ENCODE results near the gene ZNF804A. TPM values are rescaled to one million over a fixed set of nuclear protein-coding genes. Genes with fewer than 3 reads are reported as not detected.
A peak's percentile ranks its signal among the peaks of the same experiment; 100 is the strongest.

The ZNF804A gene
- total and polyA plus RNA-seq, 4 donors = 3.7 to 15.7 (median 13.0) TPM

DNA sequence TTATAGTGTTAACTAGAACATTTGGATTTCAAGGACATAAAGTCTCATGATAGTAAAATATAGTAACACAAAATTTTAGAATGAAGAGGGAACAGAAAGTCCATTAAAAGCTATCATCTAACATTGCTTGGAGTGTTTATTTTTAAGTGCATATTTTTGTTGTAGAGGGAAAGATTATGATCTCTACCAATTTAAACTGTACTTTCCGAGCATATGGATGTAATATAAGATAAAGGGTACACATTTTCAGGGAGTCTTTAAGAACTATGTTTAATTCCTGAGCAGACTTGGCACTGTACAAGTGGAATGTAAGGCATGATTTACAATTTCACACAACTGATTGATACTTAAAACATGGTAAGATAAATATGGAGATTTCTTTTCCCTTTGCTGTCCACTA is 34.2 kb upstream of the ZNF804A start:
- H3K9me3 ChIP-seq (ENCODE audit: control insufficient read depth, insufficient read depth, low read length) = no peaks in the 10 kb centered on the region
- H3K4me3 ChIP-seq (ENCODE audit: low read depth, low read length) = no peak overlapping the region
- no peaks in the 10 kb centered on the region for H3K36me3 ChIP-seq (ENCODE audit: control insufficient read depth, insufficient read depth, low read length)
- no peaks in the 10 kb centered on the region for H3K27me3 ChIP-seq (ENCODE audit: control insufficient read depth, insufficient read depth, low read length)
- DNase-seq (ENCODE audit: low read depth in 4 of 6, low spot score in 6 of 6) = no peak
- no CpG with 5 or more reads among the region's 1 CpG for WGBS (ENCODE audit: insufficient coverage)
- H3K27ac ChIP-seq (ENCODE audit: low read depth, low read length) = no peak overlapping the region
- no peaks in the 10 kb centered on the region for H3K4me1 ChIP-seq (ENCODE audit: control insufficient read depth, insufficient read depth, low read length)

GRCh38 chr2:184566716-184567115 is 31.6 kb upstream of the ZNF804A start:
- WGBS (ENCODE audit: insufficient coverage) = no CpG with 5 or more reads among the region's 3 CpGs
- H3K36me3 ChIP-seq (ENCODE audit: control insufficient read depth, insufficient read depth, low read length) = no peaks in the 10 kb centered on the region
- H3K9me3 ChIP-seq (ENCODE audit: control insufficient read depth, insufficient read depth, low read length) = no peaks in the 10 kb centered on the region
- no peak overlapping the region for H3K27ac ChIP-seq (ENCODE audit: low read depth, low read length)
- H3K4me3 ChIP-seq (ENCODE audit: low read depth, low read length) = no peak overlapping the region
- H3K27me3 ChIP-seq (ENCODE audit: control insufficient read depth, insufficient read depth, low read length) = no peaks in the 10 kb centered on the region
- DNase-seq (ENCODE audit: low read depth in 4 of 6, low spot score in 6 of 6) = no peak
- no peaks in the 10 kb centered on the region for H3K4me1 ChIP-seq (ENCODE audit: control insufficient read depth, insufficient read depth, low read length)

GRCh38 chr2:184577056-184577455 is 21.3 kb upstream of the ZNF804A start:
- no peaks in the 10 kb centered on the region for H3K36me3 ChIP-seq (ENCODE audit: control insufficient read depth, insufficient read depth, low read length)
- H3K27ac ChIP-seq (ENCODE audit: low read depth, low read length) = no peak overlapping the region
- no peaks in the 10 kb centered on the region for H3K4me1 ChIP-seq (ENCODE audit: control insufficient read depth, insufficient read depth, low read length)
- H3K4me3 ChIP-seq (ENCODE audit: low read depth, low read length) = no peak overlapping the region
- WGBS (ENCODE audit: insufficient coverage) = no CpG with 5 or more reads among the region's 1 CpG
- H3K27me3 ChIP-seq (ENCODE audit: control insufficient read depth, insufficient read depth, low read length) = no peaks in the 10 kb centered on the region
- no peak for DNase-seq (ENCODE audit: low read depth in 4 of 6, low spot score in 6 of 6)
- no peaks in the 10 kb centered on the region for H3K9me3 ChIP-seq (ENCODE audit: control insufficient read depth, insufficient read depth, low read length)

DNA sequence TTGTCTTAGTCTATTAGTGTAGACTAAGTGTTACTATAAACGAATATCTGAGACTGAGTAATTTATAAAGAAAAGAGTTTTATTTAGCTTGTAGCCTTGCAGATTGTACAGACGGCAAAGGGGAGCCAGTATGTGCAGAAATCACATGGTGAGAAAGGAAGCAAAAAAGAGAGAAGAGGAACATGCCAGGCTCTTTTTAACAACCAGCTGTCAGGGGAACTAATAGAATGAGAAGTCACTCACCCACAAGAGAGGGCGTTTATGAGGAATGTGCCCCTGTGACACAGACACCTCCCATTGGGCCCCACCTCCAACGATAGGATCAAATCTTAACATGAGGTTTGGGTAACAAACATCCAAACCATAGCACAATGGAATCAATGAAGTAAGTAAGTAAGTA is 20.6 kb upstream of the ZNF804A start:
- Histone ChIP-seq H3K4me3 (ENCODE audit: low read depth, low read length) (no peak overlapping the region), H3K36me3 (ENCODE audit: control insufficient read depth, insufficient read depth, low read length) (no peaks in the 10 kb centered on the region), H3K4me1 (ENCODE audit: control insufficient read depth, insufficient read depth, low read length) (no peaks in the 10 kb centered on the region), H3K27ac (ENCODE audit: low read depth, low read length) (no peak overlapping the region), H3K27me3 (ENCODE audit: control insufficient read depth, insufficient read depth, low read length) (no peaks in the 10 kb centered on the region), H3K9me3 (ENCODE audit: control insufficient read depth, insufficient read depth, low read length) (no peaks in the 10 kb centered on the region)
- DNase-seq (ENCODE audit: low read depth in 4 of 6, low spot score in 6 of 6) = no peak
- 63% methylated on average over 2 of the region's 4 CpGs for WGBS (ENCODE audit: insufficient coverage)

- H3K4me1 ChIP-seq (ENCODE audit: control insufficient read depth, insufficient read depth, low read length) = no peaks in the 10 kb centered on the region
- no peaks in the 10 kb centered on the region for H3K27me3 ChIP-seq (ENCODE audit: control insufficient read depth, insufficient read depth, low read length)
- no CpG with 5 or more reads among the region's 4 CpGs for WGBS (ENCODE audit: insufficient coverage)
- no peak for DNase-seq (ENCODE audit: low read depth in 4 of 6, low spot score in 6 of 6)
- H3K27ac ChIP-seq (ENCODE audit: low read depth, low read length) = no peak overlapping the region
- no peaks in the 10 kb centered on the region for H3K36me3 ChIP-seq (ENCODE audit: control insufficient read depth, insufficient read depth, low read length)
- no peak overlapping the region for H3K4me3 ChIP-seq (ENCODE audit: low read depth, low read length)
- H3K9me3 ChIP-seq (ENCODE audit: control insufficient read depth, insufficient read depth, low read length) = no peaks in the 10 kb centered on the region
These were observed 19.1 kb upstream of the ZNF804A start for GRCh38 chr2:184579226-184579625.

- H3K4me3 ChIP-seq (ENCODE audit: low read depth, low read length) = no peak overlapping the region
- no peaks in the 10 kb centered on the region for H3K27me3 ChIP-seq (ENCODE audit: control insufficient read depth, insufficient read depth, low read length)
- no CpG with 5 or more reads among the region's 1 CpG for WGBS (ENCODE audit: insufficient coverage)
- H3K27ac ChIP-seq (ENCODE audit: low read depth, low read length) = no peak overlapping the region
- no peaks in the 10 kb centered on the region for H3K4me1 ChIP-seq (ENCODE audit: control insufficient read depth, insufficient read depth, low read length)
- H3K9me3 ChIP-seq (ENCODE audit: control insufficient read depth, insufficient read depth, low read length) = no peaks in the 10 kb centered on the region
- DNase-seq (ENCODE audit: low read depth in 4 of 6, low spot score in 6 of 6) = peak in 1 of 6 donors; percentile 14
- no peaks in the 10 kb centered on the region for H3K36me3 ChIP-seq (ENCODE audit: control insufficient read depth, insufficient read depth, low read length)
These were observed 16.9 kb upstream of the ZNF804A start for GRCh38 chr2:184581391-184581790.

DNA sequence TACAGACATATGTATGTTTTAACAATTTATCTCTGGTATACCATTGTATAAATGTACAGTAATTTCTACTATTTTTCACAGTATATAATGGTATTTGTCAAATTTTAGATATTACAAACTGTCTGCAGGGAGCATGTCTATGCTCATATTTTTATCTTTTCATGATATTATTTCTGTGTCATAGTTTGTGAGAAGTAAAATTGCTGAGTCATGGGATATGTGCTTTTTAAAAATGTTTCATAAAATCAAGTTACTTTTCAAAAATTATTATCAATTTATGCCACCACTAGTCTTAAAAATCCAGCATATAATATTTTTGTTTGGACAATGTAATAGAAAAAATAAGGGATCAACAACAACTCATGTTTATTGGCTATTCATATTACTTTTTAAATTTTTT is 9.1 kb upstream of the ZNF804A start:
- H3K27ac ChIP-seq (ENCODE audit: low read depth, low read length) = no peak overlapping the region

GRCh38 chr2:184596819-184597411 is 1.4 kb upstream of the ZNF804A start:
- Histone ChIP-seq H3K36me3 (ENCODE audit: control insufficient read depth, insufficient read depth, low read length) (no peaks in the 10 kb centered on the region), H3K9me3 (ENCODE audit: control insufficient read depth, insufficient read depth, low read length) (no peaks in the 10 kb centered on the region), H3K4me3 (ENCODE audit: low read depth, low read length) (peak overlapping the region; percentile 72), H3K27ac (ENCODE audit: low read depth, low read length) (peak overlapping the region; percentile 81), H3K27me3 (ENCODE audit: control insufficient read depth, insufficient read depth, low read length) (peaks cover 6% of the 10 kb centered on the region), H3K4me1 (ENCODE audit: control insufficient read depth, insufficient read depth, low read length) (no peaks in the 10 kb centered on the region)
- 10% methylated on average over 2 of the region's 5 CpGs for WGBS (ENCODE audit: insufficient coverage)
- DNase-seq (ENCODE audit: low read depth in 4 of 6, low spot score in 6 of 6) = peak in 2 of 6 donors; percentile 44 to 64

More for the DNA sequence above, 9.1 kb upstream of the ZNF804A start:
- no peak overlapping the region for H3K4me3 ChIP-seq (ENCODE audit: low read depth, low read length)
- H3K9me3 ChIP-seq (ENCODE audit: control insufficient read depth, insufficient read depth, low read length) = no peaks in the 10 kb centered on the region
- H3K36me3 ChIP-seq (ENCODE audit: control insufficient read depth, insufficient read depth, low read length) = no peaks in the 10 kb centered on the region
- no peak for DNase-seq (ENCODE audit: low read depth in 4 of 6, low spot score in 6 of 6)
- no peaks in the 10 kb centered on the region for H3K4me1 ChIP-seq (ENCODE audit: control insufficient read depth, insufficient read depth, low read length)
- H3K27me3 ChIP-seq (ENCODE audit: control insufficient read depth, insufficient read depth, low read length) = no peaks in the 10 kb centered on the region

- Histone ChIP-seq H3K27ac (ENCODE audit: low read depth, low read length) (peak overlapping the region; percentile 81), H3K4me3 (ENCODE audit: low read depth, low read length) (peak overlapping the region; percentile 72), H3K9me3 (ENCODE audit: control insufficient read depth, insufficient read depth, low read length) (no peaks in the 10 kb centered on the region), H3K36me3 (ENCODE audit: control insufficient read depth, insufficient read depth, low read length) (no peaks in the 10 kb centered on the region), H3K27me3 (ENCODE audit: control insufficient read depth, insufficient read depth, low read length) (peaks cover 6% of the 10 kb centered on the region), H3K4me1 (ENCODE audit: control insufficient read depth, insufficient read depth, low read length) (no peaks in the 10 kb centered on the region)
- DNase-seq (ENCODE audit: low read depth in 4 of 6, low spot score in 6 of 6) = peak; percentile 35 to 92 (median 68)
- WGBS (ENCODE audit: insufficient coverage) = 0% methylated on average over 3 of the region's 14 CpGs
These were observed 748 bp upstream of the ZNF804A start for GRCh38 chr2:184597571-184597991.

GRCh38 chr2:184598002-184598315 is 370 bp upstream of the ZNF804A start:
- Histone ChIP-seq H3K4me3 (ENCODE audit: low read depth, low read length) (peak overlapping the region; percentile 72), H3K9me3 (ENCODE audit: control insufficient read depth, insufficient read depth, low read length) (no peaks in the 10 kb centered on the region), H3K4me1 (ENCODE audit: control insufficient read depth, insufficient read depth, low read length) (no peaks in the 10 kb centered on the region), H3K27ac (ENCODE audit: low read depth, low read length) (peak overlapping the region; percentile 81), H3K36me3 (ENCODE audit: control insufficient read depth, insufficient read depth, low read length) (no peaks in the 10 kb centered on the region), H3K27me3 (ENCODE audit: control insufficient read depth, insufficient read depth, low read length) (peaks cover 6% of the 10 kb centered on the region)
- WGBS (ENCODE audit: insufficient coverage) = 0% methylated on average over 6 of the region's 19 CpGs
- DNase-seq (ENCODE audit: low read depth in 4 of 6, low spot score in 6 of 6) = no peak
